A549 (cell line): Measurements from ENCODE around the gene BTG4. TPM values are rescaled to one million over a fixed set of nuclear protein-coding genes. Genes with fewer than 3 reads are reported as not detected.

Experiments
- ATAC-seq, 2 experiments: fragments of 200-7000 bp in 1 of 2; fragments of >200 bp in 1 of 2; cut with Nextera tagmentation in 1 of 2; cut with Tn5 transposase in 1 of 2; 3 replicates each; pipeline versions ENCODE4 v1.8.0 to v1.9.1; 2018 to 2020; ENCODE audit warnings: mild to moderate bottlenecking in 1 of 2, moderate library complexity in 1 of 2
- CTCF ChIA-PET: fragments of 300-600 bp; sonication (Branson Sonifier 250); formaldehyde crosslinking; extraction: SDS; loops from one replicate; lab custom pipeline; 2021; ENCODE audit warnings: antibody characterized with exemption, inconsistent platforms; lab: Yijun Ruan, JAX
- POLR2A ChIA-PET: fragments of 350-600 bp; formaldehyde crosslinking; extraction: SDS; loops from one replicate; lab custom pipeline; 2021; ENCODE audit warnings: antibody characterized with exemption, inconsistent platforms; lab: Yijun Ruan, JAX
- DNase-seq, 2 experiments: peaks; one replicate each; pipeline versions ENCODE4 v3.0.0 to v3.0.0-alpha.2; 2011 to 2016; ENCODE audit warnings: low read depth in 1 of 2, low spot score in 1 of 2
- FAIRE-seq: peaks from 2 replicates; lab custom pipeline; 2011; peaks lifted over from hg19 to GRCh38; lab: Jason Lieb, UNC
- H3K27ac ChIP-seq, 2 experiments: fragments of >200 bp; sonication (Bioruptor Twin); formaldehyde crosslinking; 3 replicates each; pipeline ENCODE4 v1.5.1; 2016 to 2017
- H3K4me1 ChIP-seq: fragments of >200 bp; sonication (Bioruptor Twin); formaldehyde crosslinking; 3 replicates; pipeline ENCODE4 v1.6.1; 2016
- H3K4me2 ChIP-seq: fragments of >200 bp; sonication (Bioruptor Twin); formaldehyde crosslinking; 3 replicates; pipeline ENCODE4 v1.6.1; 2016
- H3K4me3 ChIP-seq: fragments of >200 bp; sonication (Bioruptor Twin); formaldehyde crosslinking; 3 replicates; pipeline ENCODE4 v1.5.1; 2016
- H3K9me3 ChIP-seq: fragments of >200 bp; sonication (Bioruptor Twin); formaldehyde crosslinking; 3 replicates; pipeline ENCODE4 v1.6.1; 2016
- CBX2 ChIP-seq: fragments of 200-600 bp; sonication (generic); IDR thresholded peaks from 2 replicates; pipeline ENCODE4 v1.6.1; 2016; ENCODE audit warnings: low read depth, mild to moderate bottlenecking, borderline replicate concordance
- EHMT2 ChIP-seq: fragments of 200-600 bp; sonication (generic); IDR thresholded peaks from 2 replicates; pipeline ENCODE4 v1.6.1; 2016; ENCODE audit warnings: antibody characterized with exemption, low read depth, mild to moderate bottlenecking, moderate library complexity
- ESRRA ChIP-seq: fragments of 150-350 bp; IDR thresholded peaks from 2 replicates; pipeline ENCODE4 v1.6.1; 2014; ENCODE audit warnings: mild to moderate bottlenecking, low read length, borderline replicate concordance
- FOXS1 ChIP-seq: fragments of 250-450 bp; sonication (Bioruptor Pico); IDR thresholded peaks from 2 replicates; pipeline ENCODE4 v1.5.0; 2020; ENCODE audit warnings: mild to moderate bottlenecking, moderate library complexity
- GATA3 ChIP-seq: IDR thresholded peaks from 2 replicates; pipeline ENCODE4 v1.6.1; 2012; ENCODE audit warnings: borderline replicate concordance
- HES2 ChIP-seq: fragments of >200 bp; sonication (Bioruptor Twin); formaldehyde crosslinking; IDR thresholded peaks from 2 replicates; pipeline ENCODE4 v1.6.1; 2016
- HMGXB4 ChIP-seq: fragments of 250-450 bp; sonication (Bioruptor Pico); IDR thresholded peaks from 2 replicates; pipeline ENCODE4 v1.5.0; 2021; ENCODE audit warnings: mild to moderate bottlenecking, moderate library complexity, borderline replicate concordance
- HOXB13 ChIP-seq: fragments of 250-450 bp; sonication (Bioruptor Pico); IDR thresholded peaks from 2 replicates; pipeline ENCODE4 v1.5.0; 2020; ENCODE audit warnings: low read depth, mild to moderate bottlenecking, moderate library complexity
- HOXB5 ChIP-seq: fragments of 250-450 bp; sonication (Bioruptor Pico); IDR thresholded peaks from 2 replicates; pipeline ENCODE4 v1.5.0; 2020; ENCODE audit warnings: mild to moderate bottlenecking, moderate library complexity
- JUNB ChIP-seq: fragments of >200 bp; sonication (Bioruptor Twin); formaldehyde crosslinking; IDR thresholded peaks from 2 replicates; pipeline ENCODE4 v1.6.1; 2016
- KDM5A ChIP-seq: fragments of 200-600 bp; sonication (generic); IDR thresholded peaks from 2 replicates; pipeline ENCODE4 v1.6.1; 2016; ENCODE audit warnings: antibody characterized with exemption, mild to moderate bottlenecking
- MAFK ChIP-seq: fragments of 450-650 bp; IDR thresholded peaks from 2 replicates; pipeline ENCODE4 v1.6.1; 2014; ENCODE audit not compliant: partially characterized antibody
- NFE2L2 ChIP-seq: fragments of 150-350 bp; conservative IDR thresholded peaks from 2 replicates; pipeline ENCODE4 v1.6.1; 2014; ENCODE audit warnings: low read length
- RAD21 ChIP-seq, 2 experiments: fragments of >200 bp in 1 of 2; sonication (Bioruptor Twin) in 1 of 2; formaldehyde crosslinking in 1 of 2; IDR thresholded peaks in 1 of 2; conservative IDR thresholded peaks in 1 of 2; 2 replicates in 1 of 2; 3 replicates in 1 of 2; pipeline ENCODE4 v1.6.1; 2012 to 2018; ENCODE audit warnings: inconsistent platforms in 1 of 2
- SREBF2 ChIP-seq: fragments of 450-650 bp; IDR thresholded peaks from 2 replicates; pipeline ENCODE4 v1.6.1; 2014; ENCODE audit warnings: mild to moderate bottlenecking, moderate library complexity
- ZFP36 ChIP-seq: fragments of 450-650 bp; IDR thresholded peaks from 2 replicates; pipeline ENCODE4 v1.6.1; 2014; ENCODE audit warnings: borderline replicate concordance; ENCODE audit not compliant: partially characterized antibody
- WGBS: methylation state at CpG from one replicate; pipeline ENCODE4 v1.1.6; 2017; ENCODE audit errors: missing lambda C conversion rate; 5-methylcytosine and 5-hydroxymethylcytosine counted together
- polyA plus RNA-seq, 4 experiments: library from polyadenylated mRNA; depleted of rRNA in 3 of 4; stranded (reverse); fragments of >200 nt; fragmentation: RNase III in 1 of 4; extraction: RNeasy Plus Mini Kit Qiagen cat#74134 plus additional on column Dnase treatment in 1 of 4; gene quantifications; 2 replicates in 3 of 4; 3 replicates in 1 of 4; pipeline ENCODE4 v1.2.3, GENCODE V29; 2011 to 2017
- TF ChIP-seq, protein P1 (sequence below): fragments of 150-350 bp; IDR thresholded peaks from 2 replicates; pipeline ENCODE4 v1.6.1; 2014; ENCODE audit warnings: low read depth, mild to moderate bottlenecking, low read length
- TF ChIP-seq, protein P2 (sequence below): fragments of >200 bp; sonication (Bioruptor Twin); formaldehyde crosslinking; IDR thresholded peaks from 3 replicates; pipeline ENCODE4 v1.5.1; 2016

BTG4 gene
- polyA plus RNA-seq, 2 of the 4 experiments (the other 2 are of a cell fraction), result 0.23 to 0.36 TPM

DNA sequence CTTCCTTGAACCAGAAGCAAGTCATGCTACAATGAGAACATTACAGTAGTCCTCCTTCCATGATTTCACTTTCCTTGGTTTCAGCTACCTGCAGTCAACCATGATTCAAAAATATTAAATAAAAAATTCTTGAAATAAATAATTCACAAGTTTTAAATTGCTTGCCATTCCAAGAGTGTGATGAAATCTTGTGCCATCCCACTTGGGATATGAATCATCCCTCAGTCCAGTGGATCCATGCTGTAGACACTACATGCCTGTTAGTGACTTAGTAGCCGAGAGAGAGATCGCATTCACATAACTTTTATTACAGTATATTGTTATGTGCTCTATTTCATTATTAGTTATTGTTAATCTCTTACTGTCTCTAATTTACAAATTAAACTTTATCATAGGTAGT lies 8.4 kb upstream of the BTG4 start:
- ATAC-seq (no peak), DNase-seq (no peak), FAIRE-seq (no peak)
- H3K4me2 ChIP-seq, result peak overlapping the region; percentile 19; the same call in 2 of the 3 replicates
- TF ChIP-seq HOXB13 (CRISPR knock-in tag) (no peak), CBX2 (no peak), RAD21 (conservative IDR thresholded peaks at IDR 0.05 in 1 of 2, IDR thresholded peaks at IDR 0.05 in 1 of 2) (no peak), HMGXB4 (CRISPR knock-in tag) (no peak), GATA3 (no peak), EHMT2 (no peak), MAFK (no peak), JUNB (no peak), NFE2L2 (no peak), KDM5A (no peak), FOXS1 (no peak), ESRRA (no peak), SREBF2 (no peak), HES2 (no peak), HOXB5 (CRISPR knock-in tag) (no peak), ZFP36 (no peak)
- TF ChIP-seq, protein P1, sequence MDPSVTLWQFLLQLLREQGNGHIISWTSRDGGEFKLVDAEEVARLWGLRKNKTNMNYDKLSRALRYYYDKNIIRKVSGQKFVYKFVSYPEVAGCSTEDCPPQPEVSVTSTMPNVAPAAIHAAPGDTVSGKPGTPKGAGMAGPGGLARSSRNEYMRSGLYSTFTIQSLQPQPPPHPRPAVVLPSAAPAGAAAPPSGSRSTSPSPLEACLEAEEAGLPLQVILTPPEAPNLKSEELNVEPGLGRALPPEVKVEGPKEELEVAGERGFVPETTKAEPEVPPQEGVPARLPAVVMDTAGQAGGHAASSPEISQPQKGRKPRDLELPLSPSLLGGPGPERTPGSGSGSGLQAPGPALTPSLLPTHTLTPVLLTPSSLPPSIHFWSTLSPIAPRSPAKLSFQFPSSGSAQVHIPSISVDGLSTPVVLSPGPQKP, result no peak
- TF ChIP-seq, protein P2, sequence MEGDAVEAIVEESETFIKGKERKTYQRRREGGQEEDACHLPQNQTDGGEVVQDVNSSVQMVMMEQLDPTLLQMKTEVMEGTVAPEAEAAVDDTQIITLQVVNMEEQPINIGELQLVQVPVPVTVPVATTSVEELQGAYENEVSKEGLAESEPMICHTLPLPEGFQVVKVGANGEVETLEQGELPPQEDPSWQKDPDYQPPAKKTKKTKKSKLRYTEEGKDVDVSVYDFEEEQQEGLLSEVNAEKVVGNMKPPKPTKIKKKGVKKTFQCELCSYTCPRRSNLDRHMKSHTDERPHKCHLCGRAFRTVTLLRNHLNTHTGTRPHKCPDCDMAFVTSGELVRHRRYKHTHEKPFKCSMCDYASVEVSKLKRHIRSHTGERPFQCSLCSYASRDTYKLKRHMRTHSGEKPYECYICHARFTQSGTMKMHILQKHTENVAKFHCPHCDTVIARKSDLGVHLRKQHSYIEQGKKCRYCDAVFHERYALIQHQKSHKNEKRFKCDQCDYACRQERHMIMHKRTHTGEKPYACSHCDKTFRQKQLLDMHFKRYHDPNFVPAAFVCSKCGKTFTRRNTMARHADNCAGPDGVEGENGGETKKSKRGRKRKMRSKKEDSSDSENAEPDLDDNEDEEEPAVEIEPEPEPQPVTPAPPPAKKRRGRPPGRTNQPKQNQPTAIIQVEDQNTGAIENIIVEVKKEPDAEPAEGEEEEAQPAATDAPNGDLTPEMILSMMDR, result no peak
- CTCF ChIA-PET, result no interaction called here
- H3K4me3 ChIP-seq, result no peak overlapping the region
- POLR2A ChIA-PET, result no interaction called here
- 78% methylated on average over 2 of the region's 2 CpGs for WGBS
- no peaks in the 10 kb centered on the region for H3K9me3 ChIP-seq
- peak overlapping the region in 1 of 2 experiments; percentile 57; a peak in 1 of 6 replicates for H3K27ac ChIP-seq
- H3K4me1 ChIP-seq, result peaks cover 10% of the 10 kb centered on the region; the same call in 2 of the 3 replicates

GRCh38 chr11:111518668-111519067 lies 6.5 kb upstream of the BTG4 start:
- H3K27ac ChIP-seq, result no peak overlapping the region
- no peak overlapping the region for H3K4me3 ChIP-seq
- H3K9me3 ChIP-seq, result no peaks in the 10 kb centered on the region
- no peak for FAIRE-seq
- ATAC-seq, result no peak
- H3K4me1 ChIP-seq, result peaks cover 10% of the 10 kb centered on the region; the same call in 2 of the 3 replicates
- 21% methylated on average over 1 of the region's 1 CpG for WGBS
- H3K4me2 ChIP-seq, result no peak overlapping the region
- POLR2A ChIA-PET, result no interaction called here
- DNase-seq, result no peak
- TF ChIP-seq, protein P2, result no peak
- TF ChIP-seq, all 56 proteins: peak for 0
- CTCF ChIA-PET, result no interaction called here
